Activated CD4-positive, alpha-beta T cell treated with anti-CD3 and anti-CD28 coated beads for 1 hour (primary cell): ENCODE results near the gene GLIPR1.
"Not testable (repeated sequence)": the region's sequence is repeated elsewhere in the genome, so short reads cannot be mapped to it uniquely, and the experiment has no call there.

ENCODE experiments used
- DNase-seq: peaks from one replicate; pipeline ENCODE4 v3.0.0-alpha.2; 2020

The GLIPR1 gene

GRCh38 chr12:75476071-75476470, 4.5 kb upstream of the GLIPR1 start:
- DNase-seq, result no peak

- DNase-seq, result no peak
Observed at GRCh38 chr12:75477137-75477536, 3.4 kb upstream of the GLIPR1 start.

GRCh38 chr12:75478116-75478794, 2.3 kb upstream of the GLIPR1 start:
- DNase-seq, result no peak

GRCh38 chr12:75479963-75480461, 543 bp upstream of the GLIPR1 start:
- DNase-seq, result no peak

GRCh38 chr12:75481013-75481705, 604 bp downstream of the GLIPR1 start:
- no peak for DNase-seq

- no peak for DNase-seq
Observed at GRCh38 chr12:75481774-75482173, 1.2 kb downstream of the GLIPR1 start.

GRCh38 chr12:75482646-75483045, 2.1 kb downstream of the GLIPR1 start:
- no peak for DNase-seq

GRCh38 chr12:75483431-75483830, 2.9 kb downstream of the GLIPR1 start:
- no peak for DNase-seq

- DNase-seq, result not testable (repeated sequence)
Observed at GRCh38 chr12:75484450-75484849, 3.9 kb downstream of the GLIPR1 start.

- DNase-seq, result no peak
Observed at GRCh38 chr12:75487308-75487707, 6.8 kb downstream of the GLIPR1 start.

- no peak for DNase-seq
Observed at GRCh38 chr12:75488553-75488952, 8.0 kb downstream of the GLIPR1 start.

- DNase-seq, result no peak
Observed at GRCh38 chr12:75489187-75489586, 8.6 kb downstream of the GLIPR1 start.

GRCh38 chr12:75489613-75490210, 9.2 kb downstream of the GLIPR1 start:
- DNase-seq, result no peak

GRCh38 chr12:75491169-75491568, 10.6 kb downstream of the GLIPR1 start:
- no peak for DNase-seq

GRCh38 chr12:75503459-75503858, 22.9 kb downstream of the GLIPR1 start:
- no peak for DNase-seq

GRCh38 chr12:75503866-75504265, 23.3 kb downstream of the GLIPR1 start:
- no peak for DNase-seq

GRCh38 chr12:75505706-75506312, 25.3 kb downstream of the GLIPR1 start:
- no peak for DNase-seq

- DNase-seq, result no peak
Observed at GRCh38 chr12:75507086-75507485, 26.5 kb downstream of the GLIPR1 start.

GRCh38 chr12:75508159-75508558, 27.6 kb downstream of the GLIPR1 start:
- DNase-seq, result no peak

GRCh38 chr12:75509621-75510020, 29.1 kb downstream of the GLIPR1 start:
- DNase-seq, result no peak

GRCh38 chr12:75511116-75512048, 30.8 kb downstream of the GLIPR1 start, which contains the start of gene KRR1:
TSS of gene KRR1 (minus strand) at chr12:75511609. CDS start at chr12:75511597, 12 bp downstream.
- peak; percentile 83 for DNase-seq

- not testable (repeated sequence) for DNase-seq
Observed at GRCh38 chr12:75521224-75521623, 40.7 kb downstream of the GLIPR1 start.
